Activated T-helper 1 cell treated with anti-CD3 and anti-CD28 coated beads, Interleukin-12 subunit alpha, Interleukin-12 subunit beta, Interleukin-2, Interleukin-4 antibody, amounts not matched to agents 30 ng/mL and 10 ng/mL and 1 ng/mL, durations not matched to agents 14 hours and 24 hours and 36 hours (primary cell): ENCODE data around the gene GABRR3. TPM values are rescaled to one million over a fixed set of nuclear protein-coding genes. Genes with fewer than 3 reads are reported as not detected.
"Not testable (repeated sequence)": the region's sequence is repeated elsewhere in the genome, so short reads cannot be mapped to it uniquely, and the experiment has no call there.

Experiments
- DNase-seq: peaks from one replicate; pipeline ENCODE4 v3.0.0; 2021; ENCODE audit warnings: low spot score
- H3K27ac Mint-ChIP-seq: one replicate; pipeline ENCODE4 v1.8.0; 2021; ENCODE audit warnings: mild to moderate bottlenecking, mixed read lengths
- H3K27me3 Mint-ChIP-seq: one replicate; pipeline ENCODE4 v1.8.0; 2022; ENCODE audit warnings: mild to moderate bottlenecking, moderate library complexity, mixed read lengths; ENCODE audit not compliant: insufficient read depth
- H3K36me3 Mint-ChIP-seq: one replicate; pipeline ENCODE4 v1.8.0; 2021; ENCODE audit warnings: low read depth, mixed read lengths
- H3K4me1 Mint-ChIP-seq: one replicate; pipeline ENCODE4 v1.8.0; 2021; ENCODE audit warnings: low read depth, mixed read lengths
- H3K4me3 Mint-ChIP-seq: one replicate; pipeline ENCODE4 v1.8.0; 2021; ENCODE audit warnings: mild to moderate bottlenecking, moderate library complexity, mixed read lengths
- H3K9me3 Mint-ChIP-seq: one replicate; pipeline ENCODE4 v1.8.0; 2021; ENCODE audit warnings: mixed read lengths
- intact Hi-C: fragments of 100-400 bp; cut with micrococcal nuclease; formaldehyde crosslinking; loops from one replicate; pipeline ENCODE4 v1.15.1; 2024
- total RNA-seq: library from RNA; stranded (reverse); gene quantifications from 2 replicates; pipeline ENCODE4 v1.2.3, GENCODE V29; 2022

GABRR3 gene
- total RNA-seq, 1 donor from 2014 or later, result not detected

DNA sequence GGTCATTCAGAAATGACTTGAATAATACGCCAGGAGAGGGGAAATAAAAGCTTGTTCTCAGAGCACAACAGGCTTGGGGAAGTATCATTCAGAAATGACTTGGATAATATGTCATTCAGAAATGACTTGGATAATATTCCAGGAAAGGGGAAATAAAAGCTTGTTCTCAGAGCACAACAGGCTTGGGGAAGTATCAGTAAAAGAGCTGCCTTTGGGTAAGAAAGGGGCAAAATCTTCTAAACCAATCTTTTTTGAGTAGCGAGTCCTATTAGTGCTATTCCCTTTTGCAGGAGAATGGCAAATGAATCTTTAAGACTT lies 20.9 kb downstream of the GABRR3 start:
- no peak overlapping the region for H3K4me3 Mint-ChIP-seq
- intact Hi-C loops, result no loop called here
- H3K27me3 Mint-ChIP-seq, result no peaks in the 10 kb centered on the region
- H3K36me3 Mint-ChIP-seq, result peaks cover 5% of the 10 kb centered on the region
- peaks cover 28% of the 10 kb centered on the region for H3K4me1 Mint-ChIP-seq
- no peak overlapping the region for H3K27ac Mint-ChIP-seq
- peaks cover 6% of the 10 kb centered on the region for H3K9me3 Mint-ChIP-seq
- no peak for DNase-seq

DNA sequence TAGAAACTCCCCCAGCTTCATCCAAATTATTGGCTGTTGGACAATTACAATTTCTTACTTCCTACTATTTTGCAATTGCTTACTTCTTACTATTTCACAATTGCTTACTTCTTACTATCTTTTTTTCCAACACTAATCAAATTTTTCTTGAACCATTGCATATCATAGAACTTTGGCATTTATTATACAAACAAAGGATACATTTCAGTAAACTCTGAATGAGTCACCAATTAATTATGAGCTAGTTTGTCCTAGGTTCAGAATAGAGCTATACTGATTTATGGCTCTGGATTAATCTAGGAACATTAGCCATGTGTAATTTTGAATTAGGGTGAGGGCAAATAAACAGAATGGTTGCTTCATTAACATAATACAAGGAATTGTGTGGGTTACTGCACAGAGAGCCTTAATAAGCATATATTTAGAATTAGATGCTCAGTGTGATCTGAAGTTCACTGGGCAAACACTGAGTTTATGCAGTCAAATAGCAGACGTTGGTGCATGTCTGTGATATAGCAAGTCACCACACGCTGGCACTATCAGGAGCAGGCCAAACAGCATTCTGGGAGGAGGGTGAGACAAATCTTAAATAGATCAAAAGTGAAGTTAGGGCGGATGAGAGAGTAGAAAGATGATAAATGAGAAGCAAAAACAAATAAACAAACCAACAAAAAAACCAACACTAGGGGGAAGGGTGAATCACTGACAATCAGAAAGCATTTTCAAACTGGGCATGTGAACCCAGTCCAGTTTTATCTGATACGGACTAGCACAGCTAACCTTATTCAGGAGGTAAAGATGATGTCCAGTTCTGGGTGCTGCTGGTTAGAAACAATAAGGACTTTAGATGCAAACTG lies 21.5 kb downstream of the GABRR3 start:
- peaks cover 5% of the 10 kb centered on the region for H3K36me3 Mint-ChIP-seq
- H3K4me1 Mint-ChIP-seq, result peaks cover 33% of the 10 kb centered on the region
- H3K4me3 Mint-ChIP-seq, result no peak overlapping the region
- intact Hi-C loops, result no loop called here
- H3K27me3 Mint-ChIP-seq, result no peaks in the 10 kb centered on the region
- DNase-seq, result no peak
- H3K9me3 Mint-ChIP-seq, result peaks cover 6% of the 10 kb centered on the region
- H3K27ac Mint-ChIP-seq, result no peak overlapping the region

GRCh38 chr3:98012979-98013378 lies 22.1 kb downstream of the GABRR3 start:
- Mint-ChIP-seq H3K27ac (no peak overlapping the region), H3K9me3 (peaks cover 6% of the 10 kb centered on the region), H3K27me3 (no peaks in the 10 kb centered on the region), H3K36me3 (peaks cover 5% of the 10 kb centered on the region), H3K4me3 (no peak overlapping the region), H3K4me1 (peaks cover 40% of the 10 kb centered on the region)
- intact Hi-C loops, result no loop called here
- no peak for DNase-seq

- H3K36me3 Mint-ChIP-seq, H3K4me3 Mint-ChIP-seq, H3K27ac Mint-ChIP-seq, DNase-seq, H3K27me3 Mint-ChIP-seq, intact Hi-C loops: not testable (repeated sequence)
- Mint-ChIP-seq H3K9me3 (peaks cover 11% of the 10 kb centered on the region), H3K4me1 (peaks cover 54% of the 10 kb centered on the region)
Observed at GRCh38 chr3:98010883-98011449, 24.1 kb downstream of the GABRR3 start.

GRCh38 chr3:98010194-98010882 lies 24.8 kb downstream of the GABRR3 start:
- Mint-ChIP-seq H3K27ac (no peak overlapping the region), H3K4me1 (peaks cover 51% of the 10 kb centered on the region), H3K9me3 (peaks cover 6% of the 10 kb centered on the region), H3K27me3 (no peaks in the 10 kb centered on the region), H3K36me3 (peaks cover 9% of the 10 kb centered on the region), H3K4me3 (no peak overlapping the region)
- intact Hi-C loops, result no loop called here
- no peak for DNase-seq

DNA sequence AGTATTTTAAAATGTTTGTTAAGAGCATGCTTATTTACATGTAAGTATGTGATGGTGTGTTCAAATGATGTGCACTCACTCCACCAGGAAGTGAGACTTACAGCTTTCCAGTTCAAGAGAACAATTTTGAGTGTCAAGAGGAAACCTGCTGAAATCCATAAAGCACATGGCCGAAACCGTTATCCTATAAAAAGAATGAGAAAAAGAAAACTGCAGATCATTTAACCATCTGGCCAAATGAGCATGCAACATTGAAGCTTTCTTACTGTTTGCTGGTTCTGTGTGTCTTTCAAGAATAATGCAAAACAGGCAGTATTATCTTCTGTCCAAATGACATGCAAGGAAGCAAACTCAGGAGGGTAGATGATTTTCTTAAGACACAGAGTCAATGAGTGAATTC lies 26.3 kb downstream of the GABRR3 start:
- no peaks in the 10 kb centered on the region for H3K27me3 Mint-ChIP-seq
- peaks cover 60% of the 10 kb centered on the region for H3K4me1 Mint-ChIP-seq
- H3K36me3 Mint-ChIP-seq, result peaks cover 11% of the 10 kb centered on the region
- H3K9me3 Mint-ChIP-seq, result peaks cover 5% of the 10 kb centered on the region
- intact Hi-C loops, result loop anchor here (5.0 kb wide), 1 partner anchor 37 kb away; the partner anchor contains the start of gene RIOX2
- peak overlapping the region; percentile 59 for H3K27ac Mint-ChIP-seq
- no peak for DNase-seq
- H3K4me3 Mint-ChIP-seq, result no peak overlapping the region

GRCh38 chr3:98005438-98005837 lies 29.7 kb downstream of the GABRR3 start:
- Mint-ChIP-seq H3K36me3 (peaks cover 12% of the 10 kb centered on the region), H3K4me1 (peaks cover 70% of the 10 kb centered on the region), H3K4me3 (no peak overlapping the region), H3K27me3 (no peaks in the 10 kb centered on the region), H3K27ac (no peak overlapping the region), H3K9me3 (peaks cover 16% of the 10 kb centered on the region)
- intact Hi-C loops, result loop anchor here (2.0 to 5.0 kb wide), 2 partner anchors 15 to 33 kb away; partner anchors contain the start of gene RIOX2
- DNase-seq, result no peak

DNA sequence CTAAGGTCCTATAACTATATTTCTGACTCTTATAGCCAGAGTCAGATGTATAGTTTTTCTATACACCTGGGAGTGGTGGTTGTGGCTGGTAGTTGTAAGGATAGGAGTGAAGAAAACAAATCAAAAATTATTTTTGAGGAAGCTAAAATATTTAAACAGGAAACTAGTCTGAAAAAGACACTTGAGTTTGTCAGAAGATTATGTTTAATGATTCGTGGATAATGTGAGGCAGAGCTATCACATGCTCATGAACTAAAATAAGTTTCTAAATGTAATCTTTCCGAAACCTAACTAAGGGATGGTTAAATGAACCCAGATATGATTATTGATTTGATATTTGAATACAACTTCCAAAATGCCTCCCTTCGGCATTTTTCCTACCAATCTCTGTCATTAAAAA lies 30.4 kb downstream of the GABRR3 start:
- H3K9me3 Mint-ChIP-seq, result peaks cover 16% of the 10 kb centered on the region
- no peaks in the 10 kb centered on the region for H3K27me3 Mint-ChIP-seq
- H3K4me1 Mint-ChIP-seq, result peaks cover 70% of the 10 kb centered on the region
- no peak for DNase-seq
- no peak overlapping the region for H3K27ac Mint-ChIP-seq
- intact Hi-C loops, result loop anchor here (2.0 to 5.0 kb wide), 2 partner anchors 14 to 32 kb away; partner anchors contain the start of gene RIOX2
- no peak overlapping the region for H3K4me3 Mint-ChIP-seq
- peaks cover 12% of the 10 kb centered on the region for H3K36me3 Mint-ChIP-seq

GRCh38 chr3:98003306-98003969 lies 31.7 kb downstream of the GABRR3 start:
- DNase-seq, result no peak
- Mint-ChIP-seq H3K4me3 (peak overlapping the region; percentile 25), H3K27ac (peak overlapping the region; percentile 60), H3K9me3 (peaks cover 16% of the 10 kb centered on the region), H3K36me3 (peaks cover 16% of the 10 kb centered on the region), H3K4me1 (peaks cover 57% of the 10 kb centered on the region), H3K27me3 (no peaks in the 10 kb centered on the region)
- intact Hi-C loops, result loop anchor here (2.0 kb wide), 1 partner anchor 21 kb away; no protein-coding TSS in a partner anchor

- peaks cover 16% of the 10 kb centered on the region for H3K36me3 Mint-ChIP-seq
- DNase-seq, result no peak
- H3K27me3 Mint-ChIP-seq, result no peaks in the 10 kb centered on the region
- H3K27ac Mint-ChIP-seq, result no peak overlapping the region
- intact Hi-C loops, result loop anchor here (2.0 kb wide), 1 partner anchor 20 kb away; no protein-coding TSS in a partner anchor
- H3K9me3 Mint-ChIP-seq, result peaks cover 16% of the 10 kb centered on the region
- H3K4me3 Mint-ChIP-seq, result no peak overlapping the region
- peaks cover 50% of the 10 kb centered on the region for H3K4me1 Mint-ChIP-seq
Observed at GRCh38 chr3:98002717-98003116, 32.4 kb downstream of the GABRR3 start.

DNA sequence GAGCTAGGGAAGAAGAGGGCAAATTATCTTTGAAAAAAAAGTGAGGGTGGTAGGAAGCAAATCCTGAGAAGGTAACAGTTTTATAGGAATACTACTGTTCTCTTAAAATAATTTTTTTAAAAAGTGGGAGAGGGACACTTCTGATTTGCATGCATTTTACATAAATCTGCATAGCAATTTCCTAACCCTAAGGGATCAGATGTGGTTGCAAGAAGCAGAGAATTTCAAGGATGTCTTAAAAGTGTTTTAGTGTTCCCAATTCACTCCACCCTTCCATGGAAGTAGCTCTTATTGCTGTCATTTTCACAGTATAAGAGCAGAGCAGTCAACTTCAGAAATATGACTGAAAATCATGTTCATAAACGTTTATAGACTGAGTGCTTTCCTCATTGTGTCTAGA lies 35.1 kb downstream of the GABRR3 start:
- DNase-seq, result no peak
- no peaks in the 10 kb centered on the region for H3K27me3 Mint-ChIP-seq
- intact Hi-C loops, result no loop called here
- H3K4me3 Mint-ChIP-seq, result no peak overlapping the region
- peaks cover 11% of the 10 kb centered on the region for H3K9me3 Mint-ChIP-seq
- peaks cover 27% of the 10 kb centered on the region for H3K4me1 Mint-ChIP-seq
- H3K27ac Mint-ChIP-seq, result no peak overlapping the region
- peaks cover 12% of the 10 kb centered on the region for H3K36me3 Mint-ChIP-seq

GRCh38 chr3:97999103-97999502 lies 36.0 kb downstream of the GABRR3 start:
- no peaks in the 10 kb centered on the region for H3K27me3 Mint-ChIP-seq
- H3K4me3 Mint-ChIP-seq, result no peak overlapping the region
- no peak for DNase-seq
- peaks cover 11% of the 10 kb centered on the region for H3K9me3 Mint-ChIP-seq
- H3K36me3 Mint-ChIP-seq, result peaks cover 7% of the 10 kb centered on the region
- peaks cover 22% of the 10 kb centered on the region for H3K4me1 Mint-ChIP-seq
- H3K27ac Mint-ChIP-seq, result no peak overlapping the region
- intact Hi-C loops, result no loop called here
